GM18909 (cell line): ENCODE measurements around the gene KPNA1.
A peak's percentile ranks its signal among the peaks of the same experiment; 100 is the strongest.
"Not testable (repeated sequence)": the region's sequence is repeated elsewhere in the genome, so short reads cannot be mapped to it uniquely, and the experiment has no call there.

ENCODE experiments used
- ATAC-seq: cut with Tn5 transposase; IDR thresholded peaks from one replicate; pipeline ENCODE4 v1.9.1; 2021; ENCODE audit warnings: mild to moderate bottlenecking; ENCODE audit not compliant: unreplicated experiment, poor library complexity

The KPNA1 gene

GRCh38 chr3:122523317-122523716 lies 8.6 kb upstream of the KPNA1 start:
- ATAC-seq = no peak

DNA sequence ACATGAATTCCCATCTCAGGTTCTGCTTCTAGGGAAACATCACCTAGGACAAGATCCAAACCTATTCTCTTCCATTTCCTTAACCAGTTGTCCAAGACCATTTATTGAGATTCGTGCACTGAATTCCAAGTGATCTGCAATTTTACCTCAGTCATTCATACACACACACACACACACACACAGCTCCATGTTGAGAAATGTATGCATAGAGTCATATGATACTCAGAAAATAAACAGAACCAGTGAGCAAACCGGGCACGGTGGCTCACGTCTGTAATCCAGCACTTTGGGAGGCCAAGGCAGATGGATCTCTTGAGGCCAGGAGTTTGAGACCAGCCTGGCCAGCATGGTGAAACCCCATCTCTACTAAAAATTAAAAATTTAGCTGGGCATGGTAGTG lies 6.1 kb upstream of the KPNA1 start:
- no peak for ATAC-seq

DNA sequence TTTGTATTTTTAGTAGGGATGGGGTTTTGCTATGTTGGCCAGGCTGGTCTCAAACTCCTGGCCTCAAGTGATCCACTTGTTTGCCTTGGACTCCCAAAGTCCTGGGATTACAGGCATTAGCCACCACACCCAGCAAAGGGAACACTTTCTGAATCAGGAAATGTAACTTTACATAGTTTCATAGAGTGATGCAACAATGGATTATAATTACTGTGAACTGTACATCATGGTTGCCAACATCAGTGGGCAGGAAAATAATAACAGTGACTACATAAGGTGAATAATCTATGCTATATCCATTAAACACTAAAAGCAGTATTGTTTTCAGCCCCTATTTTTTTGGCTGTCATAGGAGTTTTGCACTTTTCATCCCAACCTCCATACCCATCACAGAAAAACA lies 5.0 kb upstream of the KPNA1 start:
- ATAC-seq = no peak

DNA sequence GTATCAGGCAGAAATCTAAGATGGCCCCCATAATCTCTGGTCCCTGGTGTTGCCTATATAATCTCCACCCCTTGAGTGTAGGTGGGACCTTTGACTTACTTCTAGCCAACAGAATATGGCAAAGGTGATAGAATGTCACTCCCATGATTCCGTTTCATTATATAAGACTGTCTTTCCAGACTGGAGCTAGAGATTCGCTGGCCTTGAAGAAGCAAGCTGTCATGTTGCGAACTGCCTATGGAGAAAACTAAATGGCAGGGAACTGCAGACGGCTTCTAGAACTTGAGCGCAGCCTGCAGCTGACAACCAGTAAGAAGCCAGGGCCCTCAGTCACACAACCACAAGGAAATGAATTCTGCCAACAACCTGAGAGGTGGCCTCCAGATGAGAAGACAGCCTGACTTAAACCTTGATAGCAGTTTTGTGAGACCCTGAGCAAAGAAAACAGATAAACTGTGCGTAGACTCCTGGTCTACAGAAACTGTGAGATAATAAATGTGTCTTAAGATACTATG lies 2.2 kb upstream of the KPNA1 start:
- no peak for ATAC-seq

- ATAC-seq = no peak
Observed at GRCh38 chr3:122515870-122516269, 1.1 kb upstream of the KPNA1 start.

DNA sequence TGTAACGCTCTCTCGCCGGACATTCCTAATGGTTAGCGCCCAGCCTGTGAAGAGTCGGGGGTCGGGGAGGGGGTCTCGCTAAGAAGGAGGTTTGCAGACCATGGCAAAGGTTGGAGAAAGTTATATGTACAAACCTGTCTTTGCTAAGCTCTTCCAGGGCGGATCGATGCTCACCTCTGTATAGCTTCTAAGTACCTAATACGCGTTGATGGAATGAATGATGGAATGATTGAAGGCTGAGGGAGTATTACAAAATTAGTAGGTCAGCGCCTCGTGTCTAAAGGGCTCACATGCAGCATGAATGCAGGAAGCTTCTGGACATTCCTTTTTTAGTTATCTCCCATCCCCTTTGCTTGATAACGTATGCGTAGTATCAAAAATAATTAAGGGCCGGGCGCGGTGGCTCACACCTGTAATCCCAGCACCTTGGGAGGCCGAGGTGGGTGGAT lies 305 bp upstream of the KPNA1 start:
- no peak for ATAC-seq

- ATAC-seq = no peak
Observed at GRCh38 chr3:122513386-122514122, 1.2 kb downstream of the KPNA1 start.

DNA sequence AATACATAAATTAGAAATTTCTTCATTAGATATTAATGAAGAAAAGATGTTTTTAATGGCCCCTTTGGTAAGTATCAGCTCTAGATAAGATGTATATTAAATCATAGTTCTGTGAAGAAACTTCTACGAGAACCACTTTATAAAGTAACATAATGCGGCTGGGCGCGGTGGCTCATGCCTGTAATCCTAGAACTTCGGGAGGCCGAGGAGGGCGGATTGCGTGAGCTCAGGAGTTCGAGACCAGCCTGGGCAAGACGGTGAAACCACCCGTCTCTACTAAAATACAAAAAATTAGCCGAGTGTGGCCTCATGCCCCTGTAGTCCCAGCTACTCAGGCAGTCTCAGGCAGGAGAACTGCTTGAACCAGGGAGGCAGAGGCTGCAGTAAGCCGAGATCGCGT lies 2.5 kb downstream of the KPNA1 start:
- no peak for ATAC-seq

GRCh38 chr3:122510878-122511535 lies 3.7 kb downstream of the KPNA1 start:
- ATAC-seq = no peak

- not testable (repeated sequence) for ATAC-seq
Observed at GRCh38 chr3:122508944-122509343, 5.8 kb downstream of the KPNA1 start.

- no peak for ATAC-seq
Observed at GRCh38 chr3:122508135-122508914, 6.4 kb downstream of the KPNA1 start.

DNA sequence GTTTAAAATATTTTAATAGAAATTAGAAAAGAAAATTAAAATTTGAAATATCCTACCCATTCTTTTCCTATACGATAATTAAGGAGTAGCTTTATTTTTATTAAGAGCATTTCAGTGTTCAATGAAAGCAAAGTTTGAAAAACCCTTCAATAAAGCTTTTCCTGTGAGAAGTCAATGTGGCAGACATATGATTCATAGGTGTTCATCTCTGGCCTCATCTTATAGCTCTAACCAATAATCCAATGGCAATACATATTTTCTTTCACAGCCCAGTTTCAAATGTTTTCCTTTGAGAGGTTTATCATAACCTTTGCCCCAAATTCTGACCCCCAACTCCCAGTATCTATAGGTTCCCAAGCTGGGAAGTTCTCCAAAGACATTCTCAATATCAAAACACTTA lies 8.3 kb downstream of the KPNA1 start:
- no peak for ATAC-seq

- no peak for ATAC-seq
Observed at GRCh38 chr3:122505676-122506075, 9.1 kb downstream of the KPNA1 start.

- no peak for ATAC-seq
Observed at GRCh38 chr3:122502941-122503340, 11.8 kb downstream of the KPNA1 start.

DNA sequence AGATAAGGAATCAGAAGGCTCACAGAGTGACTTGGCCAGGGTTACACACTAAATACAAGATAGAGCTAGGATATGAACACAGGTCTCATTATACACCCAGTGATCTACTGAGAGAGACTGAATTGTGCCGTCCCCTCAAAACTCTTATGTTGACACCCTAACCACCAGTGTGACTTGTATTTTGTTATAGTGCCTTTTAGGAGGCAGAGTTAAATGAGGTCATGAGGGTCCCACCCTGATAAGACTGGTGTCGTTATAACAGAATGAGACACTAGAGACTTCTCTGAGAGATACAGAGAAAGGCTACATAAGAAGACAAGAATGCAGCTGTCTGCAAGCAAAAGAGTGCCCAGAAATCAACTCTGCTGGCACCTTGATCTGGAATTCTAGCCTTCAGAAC lies 12.6 kb downstream of the KPNA1 start:
- ATAC-seq = no peak

GRCh38 chr3:122500964-122501363 lies 13.8 kb downstream of the KPNA1 start:
- ATAC-seq = not testable (repeated sequence)

DNA sequence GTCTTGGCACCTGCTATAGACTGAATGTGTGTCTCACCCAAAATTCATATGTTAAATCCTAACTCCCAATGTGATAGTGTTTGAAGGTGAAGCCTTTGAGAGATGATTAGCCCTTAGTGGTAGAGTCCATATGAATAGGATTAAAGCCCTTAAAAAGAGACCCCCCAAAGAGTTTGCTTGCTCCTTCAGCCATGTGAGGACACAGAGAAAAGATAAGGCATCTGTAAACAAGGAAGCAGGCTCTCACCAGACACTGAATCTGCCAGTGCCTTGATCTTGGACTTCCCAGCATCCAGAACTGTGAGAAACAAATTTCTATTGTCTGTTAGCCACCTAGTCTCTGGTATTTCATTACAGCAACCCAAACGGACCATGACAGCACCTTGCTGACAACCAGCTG lies 16.6 kb downstream of the KPNA1 start:
- no peak for ATAC-seq

DNA sequence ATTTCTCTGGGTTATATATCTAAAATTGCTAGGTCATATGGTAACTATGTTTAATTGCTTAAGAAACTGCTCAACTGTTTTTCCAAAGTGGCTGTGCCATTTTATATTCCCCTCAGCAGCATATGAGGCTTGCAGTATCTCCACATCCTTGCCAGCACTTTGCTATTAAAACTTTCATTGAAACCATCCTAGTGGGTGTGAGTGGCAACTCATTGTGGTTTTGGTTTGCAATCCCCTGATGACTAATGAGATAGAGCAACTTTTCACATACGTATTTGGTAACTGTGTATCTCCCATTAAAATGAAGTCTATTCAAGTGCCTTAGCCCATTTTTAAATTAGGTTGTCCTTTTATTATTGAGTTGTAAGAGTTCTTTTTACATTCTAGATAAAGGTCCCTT lies 17.3 kb downstream of the KPNA1 start:
- ATAC-seq = peak; percentile 93

DNA sequence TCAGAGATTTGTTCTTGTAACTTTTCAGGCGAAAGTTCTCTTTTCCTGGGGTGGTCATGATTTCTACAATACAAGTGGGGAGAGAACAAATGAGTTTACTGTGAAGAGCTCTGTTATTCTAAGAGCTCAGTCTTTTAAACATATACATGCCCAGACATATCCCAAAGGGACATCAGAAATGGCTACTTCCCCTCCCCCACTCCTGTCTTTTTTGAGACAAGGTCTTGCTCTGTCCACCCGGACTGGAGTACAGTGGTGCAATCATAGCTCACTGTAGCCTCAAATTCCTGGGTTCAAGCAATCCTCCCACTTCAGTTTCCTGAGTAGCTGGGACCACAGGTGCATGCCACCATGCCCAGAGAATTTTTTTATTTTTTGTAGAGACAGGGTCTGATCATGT lies 18.2 kb downstream of the KPNA1 start:
- no peak for ATAC-seq

DNA sequence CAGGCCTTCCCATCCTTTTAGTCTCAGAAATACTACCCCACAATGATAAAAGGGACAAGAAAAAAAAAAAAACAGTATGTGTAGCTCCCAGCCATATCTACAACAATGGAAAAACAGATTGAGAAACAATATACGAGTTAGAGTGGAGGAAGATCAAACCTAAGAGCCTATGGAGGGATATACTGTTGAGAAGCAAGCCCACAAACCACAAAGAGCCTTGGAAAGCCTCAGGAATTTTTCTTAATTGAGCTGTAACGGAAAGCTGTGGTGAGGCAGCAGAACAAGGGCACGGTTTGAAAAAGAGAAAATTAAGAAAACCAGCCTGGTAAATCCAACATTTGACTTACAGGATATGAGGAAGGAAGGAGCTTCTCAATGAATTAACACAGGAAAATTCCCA lies 21.4 kb downstream of the KPNA1 start:
- ATAC-seq = no peak
